Choroid plexus epithelial cell (primary cell): ENCODE data around the gene DGUOK.
A peak's percentile ranks its signal among the peaks of the same experiment; 100 is the strongest.
"Not testable (repeated sequence)": the region's sequence is repeated elsewhere in the genome, so short reads cannot be mapped to it uniquely, and the experiment has no call there.

Experiments
- DNase-seq: peaks from one replicate; pipeline ENCODE4 v3.0.0-alpha.2; 2010; ENCODE audit warnings: low read depth
- H3K4me3 ChIP-seq: 2 replicates; pipeline ENCODE4 v1.5.1; 2011; ENCODE audit warnings: low read depth, mild to moderate bottlenecking, control low read depth, low read length, moderate library complexity
- TF ChIP-seq, protein P1 (sequence below): conservative IDR thresholded peaks from 2 replicates; pipeline ENCODE4 v1.5.1; 2011; ENCODE audit warnings: low read depth, mild to moderate bottlenecking, control low read depth, inconsistent platforms, low read length, moderate library complexity

DGUOK gene

GRCh38 chr2:73939419-73939818 is 12.7 kb downstream of the DGUOK start:
- H3K4me3 ChIP-seq, result no peak overlapping the region
- peak; percentile 46 for DNase-seq
- TF ChIP-seq, protein P1, sequence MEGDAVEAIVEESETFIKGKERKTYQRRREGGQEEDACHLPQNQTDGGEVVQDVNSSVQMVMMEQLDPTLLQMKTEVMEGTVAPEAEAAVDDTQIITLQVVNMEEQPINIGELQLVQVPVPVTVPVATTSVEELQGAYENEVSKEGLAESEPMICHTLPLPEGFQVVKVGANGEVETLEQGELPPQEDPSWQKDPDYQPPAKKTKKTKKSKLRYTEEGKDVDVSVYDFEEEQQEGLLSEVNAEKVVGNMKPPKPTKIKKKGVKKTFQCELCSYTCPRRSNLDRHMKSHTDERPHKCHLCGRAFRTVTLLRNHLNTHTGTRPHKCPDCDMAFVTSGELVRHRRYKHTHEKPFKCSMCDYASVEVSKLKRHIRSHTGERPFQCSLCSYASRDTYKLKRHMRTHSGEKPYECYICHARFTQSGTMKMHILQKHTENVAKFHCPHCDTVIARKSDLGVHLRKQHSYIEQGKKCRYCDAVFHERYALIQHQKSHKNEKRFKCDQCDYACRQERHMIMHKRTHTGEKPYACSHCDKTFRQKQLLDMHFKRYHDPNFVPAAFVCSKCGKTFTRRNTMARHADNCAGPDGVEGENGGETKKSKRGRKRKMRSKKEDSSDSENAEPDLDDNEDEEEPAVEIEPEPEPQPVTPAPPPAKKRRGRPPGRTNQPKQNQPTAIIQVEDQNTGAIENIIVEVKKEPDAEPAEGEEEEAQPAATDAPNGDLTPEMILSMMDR, result peak; percentile 33

DNA sequence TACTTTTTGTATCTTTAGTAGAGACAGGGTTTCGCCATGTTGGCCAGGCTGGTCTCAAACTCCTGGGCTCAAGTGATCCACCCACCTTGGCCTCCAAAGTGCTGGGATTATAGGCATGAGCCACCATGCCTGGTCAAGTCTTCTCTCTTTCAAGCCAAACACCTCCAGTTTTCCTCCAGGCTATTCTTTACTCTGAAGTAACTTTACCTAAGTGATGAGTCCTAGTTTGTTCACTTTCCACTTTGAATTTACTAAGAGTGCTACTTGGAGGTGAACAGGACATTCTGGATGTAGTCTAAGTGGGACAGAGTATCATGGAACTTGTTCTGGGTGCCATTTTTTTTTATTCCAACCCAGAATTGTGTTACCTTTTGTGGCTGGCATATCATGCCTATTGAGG is 13.4 kb downstream of the DGUOK start:
- not testable (repeated sequence) for H3K4me3 ChIP-seq, DNase-seq

- TF ChIP-seq, protein P1, result no peak
- no peak overlapping the region for H3K4me3 ChIP-seq
- DNase-seq, result no peak
Measured at GRCh38 chr2:73942664-73943063, 16.0 kb downstream of the DGUOK start.

- TF ChIP-seq, protein P1, result no peak
- DNase-seq, result no peak
- H3K4me3 ChIP-seq, result no peak overlapping the region
Measured at GRCh38 chr2:73944714-73945113, 18.0 kb downstream of the DGUOK start.

- no peak for DNase-seq
- H3K4me3 ChIP-seq, result no peak overlapping the region
- TF ChIP-seq, protein P1, result no peak
Measured at GRCh38 chr2:73946215-73946614, 19.5 kb downstream of the DGUOK start.

GRCh38 chr2:73946666-73947065 is 20.0 kb downstream of the DGUOK start:
- TF ChIP-seq, protein P1, result no peak
- DNase-seq, result no peak
- no peak overlapping the region for H3K4me3 ChIP-seq

DNA sequence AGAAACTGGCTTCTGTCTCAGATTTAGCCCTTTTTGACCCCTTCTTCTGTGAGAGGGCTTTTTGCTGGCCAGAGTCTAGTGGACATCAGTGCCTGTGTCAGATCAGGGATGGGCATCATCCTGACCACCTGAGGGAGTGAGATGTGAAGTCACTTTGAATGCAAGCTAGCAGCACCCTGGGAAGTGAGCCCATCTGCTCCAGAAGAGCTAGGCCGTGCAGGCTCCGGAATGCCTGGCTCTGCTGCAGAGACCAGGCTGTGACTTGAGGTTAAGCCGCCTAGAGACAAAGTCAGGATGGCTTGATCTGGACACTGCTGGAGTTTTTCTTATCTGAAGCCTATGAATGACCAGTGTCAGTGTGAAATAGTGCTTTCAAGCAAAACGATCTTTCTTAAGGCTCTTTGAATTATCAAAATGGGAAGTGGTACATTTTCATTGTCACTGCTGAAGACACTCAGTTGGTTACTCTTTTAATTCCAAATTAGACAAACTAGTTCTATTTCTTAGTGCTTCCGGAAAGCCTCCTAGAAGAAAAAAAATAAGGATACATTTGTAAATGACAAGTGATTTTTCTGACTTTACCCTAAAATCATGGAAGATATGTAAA is 20.8 kb downstream of the DGUOK start:
- no peak overlapping the region for H3K4me3 ChIP-seq
- TF ChIP-seq, protein P1, result no peak
- DNase-seq, result no peak
